ENCODE data around the gene TBX1. TPM values are rescaled to one million over a fixed set of nuclear protein-coding genes. Genes with fewer than 3 reads are reported as not detected.

The TBX1 gene
- total RNA-seq, 1 donor, result not detected

- Histone ChIP-seq H3K4me2 (ENCODE audit: insufficient read depth, low read length) (no peak overlapping the region), H3K4me1 (ENCODE audit: insufficient read depth, low read length) (no peaks in the 10 kb centered on the region), H3K27ac (ENCODE audit: low read depth, low read length) (no peak overlapping the region), H3K27me3 (ENCODE audit: insufficient read depth, low read length) (no peaks in the 10 kb centered on the region), H3K36me3 (ENCODE audit: insufficient read depth, low read length) (peaks cover 5% of the 10 kb centered on the region), H3K9me3 (ENCODE audit: low read depth, low read length) (no peaks in the 10 kb centered on the region), H2AFZ (ENCODE audit: low read length) (no peak overlapping the region), H4K20me1 (ENCODE audit: insufficient read depth, low read length) (no peaks in the 10 kb centered on the region), H3K4me3 (ENCODE audit: insufficient read depth, low read length) (no peak overlapping the region), H3K79me2 (ENCODE audit: insufficient read depth, low read length) (no peaks in the 10 kb centered on the region)
- TF ChIP-seq CTCF (IDR thresholded peaks at IDR 0.05; ENCODE audit: extremely low read depth, low read depth, low read length), result no peak
- peak; percentile 76 for DNase-seq (ENCODE audit: insufficient read length, low spot score, missing footprints)
Measured at GRCh38 chr22:19786959-19787848, 26.6 kb downstream of the TBX1 start.

GRCh38 chr22:19787849-19788141 is 27.2 kb downstream of the TBX1 start:
- TF ChIP-seq CTCF (IDR thresholded peaks at IDR 0.05; ENCODE audit: extremely low read depth, low read depth, low read length), result no peak
- Histone ChIP-seq H4K20me1 (ENCODE audit: insufficient read depth, low read length) (no peaks in the 10 kb centered on the region), H2AFZ (ENCODE audit: low read length) (no peak overlapping the region), H3K36me3 (ENCODE audit: insufficient read depth, low read length) (peaks cover 5% of the 10 kb centered on the region), H3K9me3 (ENCODE audit: low read depth, low read length) (no peaks in the 10 kb centered on the region), H3K4me3 (ENCODE audit: insufficient read depth, low read length) (no peak overlapping the region), H3K4me1 (ENCODE audit: insufficient read depth, low read length) (no peaks in the 10 kb centered on the region), H3K79me2 (ENCODE audit: insufficient read depth, low read length) (no peaks in the 10 kb centered on the region), H3K27ac (ENCODE audit: low read depth, low read length) (no peak overlapping the region), H3K27me3 (ENCODE audit: insufficient read depth, low read length) (no peaks in the 10 kb centered on the region), H3K4me2 (ENCODE audit: insufficient read depth, low read length) (no peak overlapping the region)
- no peak for DNase-seq (ENCODE audit: insufficient read length, low spot score, missing footprints)

- no peaks in the 10 kb centered on the region for H4K20me1 ChIP-seq (ENCODE audit: insufficient read depth, low read length)
- H3K9me3 ChIP-seq (ENCODE audit: low read depth, low read length), result no peaks in the 10 kb centered on the region
Measured at GRCh38 chr22:19788661-19789225, 28.2 kb downstream of the TBX1 start.

More at GRCh38 chr22:19788661-19789225, 28.2 kb downstream of the TBX1 start:
- peaks cover 5% of the 10 kb centered on the region for H3K36me3 ChIP-seq (ENCODE audit: insufficient read depth, low read length)
- no peak for TF ChIP-seq CTCF (IDR thresholded peaks at IDR 0.05; ENCODE audit: extremely low read depth, low read depth, low read length)
- no peaks in the 10 kb centered on the region for H3K79me2 ChIP-seq (ENCODE audit: insufficient read depth, low read length)
- H3K27me3 ChIP-seq (ENCODE audit: insufficient read depth, low read length), result no peaks in the 10 kb centered on the region
- no peak overlapping the region for H2AFZ ChIP-seq (ENCODE audit: low read length)
- H3K4me2 ChIP-seq (ENCODE audit: insufficient read depth, low read length), result no peak overlapping the region
- DNase-seq (ENCODE audit: insufficient read length, low spot score, missing footprints), result no peak
- no peak overlapping the region for H3K27ac ChIP-seq (ENCODE audit: low read depth, low read length)
- H3K4me1 ChIP-seq (ENCODE audit: insufficient read depth, low read length), result no peaks in the 10 kb centered on the region
- no peak overlapping the region for H3K4me3 ChIP-seq (ENCODE audit: insufficient read depth, low read length)
